ENCODE data around the gene OR9I1. TPM values are rescaled to one million over a fixed set of nuclear protein-coding genes. Genes with fewer than 3 reads are reported as not detected.

The OR9I1 gene
- total RNA-seq, 1 experiment from 2014 or later, result not detected

GRCh38 chr11:58133309-58134076 lies 8.2 kb upstream of the OR9I1 start:
- no peak for DNase-seq
- H4K20me1 ChIP-seq (ENCODE audit: insufficient read depth, low read depth, low read length), result no peaks in the 10 kb centered on the region

GRCh38 chr11:58127350-58127749 lies 2.0 kb upstream of the OR9I1 start:
- Histone ChIP-seq H2AFZ (ENCODE audit: low read length) (no peak overlapping the region), H4K20me1 (ENCODE audit: insufficient read depth, low read depth, low read length) (no peaks in the 10 kb centered on the region)

More at GRCh38 chr11:58133309-58134076, 8.2 kb upstream of the OR9I1 start:
- Histone ChIP-seq H3K4me3 (ENCODE audit: low read length) (no peak overlapping the region), H3K9me3 (ENCODE audit: low read length) (no peaks in the 10 kb centered on the region), H3K27me3 (ENCODE audit: low read length) (no peaks in the 10 kb centered on the region), H3K9me2 (replicated peaks; ENCODE audit: insufficient read depth, low read length) (no peaks in the 10 kb centered on the region), H3K4me1 (ENCODE audit: low read length) (no peaks in the 10 kb centered on the region), H3K9ac (ENCODE audit: low read length) (no peak overlapping the region), H3K27ac (ENCODE audit: low read length) (no peak overlapping the region), H3K36me3 (ENCODE audit: insufficient read depth, low read length) (no peaks in the 10 kb centered on the region), H3K4me2 (ENCODE audit: low read depth, low read length, poor library complexity, severe bottlenecking) (no peak overlapping the region), H2AFZ (ENCODE audit: low read length) (no peak overlapping the region), H3K79me2 (ENCODE audit: low read length) (no peaks in the 10 kb centered on the region)

GRCh38 chr11:58121096-58121495 lies 4.2 kb downstream of the OR9I1 start:
- H4K20me1 ChIP-seq (ENCODE audit: insufficient read depth, low read depth, low read length), result no peaks in the 10 kb centered on the region
- DNase-seq, result no peak
- H3K9me3 ChIP-seq (ENCODE audit: low read length), result no peaks in the 10 kb centered on the region
- H3K27me3 ChIP-seq (ENCODE audit: low read length), result no peaks in the 10 kb centered on the region
- no peak overlapping the region for H3K9ac ChIP-seq (ENCODE audit: low read length)
- H3K27ac ChIP-seq (ENCODE audit: low read length), result no peak overlapping the region
- no peak overlapping the region for H3K4me2 ChIP-seq (ENCODE audit: low read depth, low read length, poor library complexity, severe bottlenecking)
- no peaks in the 10 kb centered on the region for H3K9me2 ChIP-seq (replicated peaks; ENCODE audit: insufficient read depth, low read length)
- no peak overlapping the region for H2AFZ ChIP-seq (ENCODE audit: low read length)
- H3K4me1 ChIP-seq (ENCODE audit: low read length), result no peaks in the 10 kb centered on the region
- no peaks in the 10 kb centered on the region for H3K36me3 ChIP-seq (ENCODE audit: insufficient read depth, low read length)
- no peaks in the 10 kb centered on the region for H3K79me2 ChIP-seq (ENCODE audit: low read length)
- H3K4me3 ChIP-seq (ENCODE audit: low read length), result no peak overlapping the region

More at GRCh38 chr11:58127350-58127749, 2.0 kb upstream of the OR9I1 start:
- H3K9me3 ChIP-seq (ENCODE audit: low read length), result no peaks in the 10 kb centered on the region
- DNase-seq, result no peak
- H3K27ac ChIP-seq (ENCODE audit: low read length), result no peak overlapping the region
- 0 out of 2 replicates have a peak, but pooled peaks cover 3% of the 10 kb centered on the region for H3K27me3 ChIP-seq (ENCODE audit: low read length)
- H3K4me2 ChIP-seq (ENCODE audit: low read depth, low read length, poor library complexity, severe bottlenecking), result no peak overlapping the region
- no peaks in the 10 kb centered on the region for H3K4me1 ChIP-seq (ENCODE audit: low read length)
- no peaks in the 10 kb centered on the region for H3K9me2 ChIP-seq (replicated peaks; ENCODE audit: insufficient read depth, low read length)
- no peak overlapping the region for H3K4me3 ChIP-seq (ENCODE audit: low read length)
- H3K9ac ChIP-seq (ENCODE audit: low read length), result no peak overlapping the region
- no peaks in the 10 kb centered on the region for H3K79me2 ChIP-seq (ENCODE audit: low read length)
- no peaks in the 10 kb centered on the region for H3K36me3 ChIP-seq (ENCODE audit: insufficient read depth, low read length)

GRCh38 chr11:58097437-58097836 lies 27.9 kb downstream of the OR9I1 start:
- DNase-seq, result no peak
- no peak overlapping the region for H2AFZ ChIP-seq (ENCODE audit: low read length)
- no peaks in the 10 kb centered on the region for H3K4me1 ChIP-seq (ENCODE audit: low read length)
- H3K27ac ChIP-seq (ENCODE audit: low read length), result no peak overlapping the region
- no peak overlapping the region for H3K4me3 ChIP-seq (ENCODE audit: low read length)
- H3K27me3 ChIP-seq (ENCODE audit: low read length), result no peaks in the 10 kb centered on the region
- no peak overlapping the region for H3K4me2 ChIP-seq (ENCODE audit: low read depth, low read length, poor library complexity, severe bottlenecking)
- H3K9me3 ChIP-seq (ENCODE audit: low read length), result no peaks in the 10 kb centered on the region
- no peaks in the 10 kb centered on the region for H3K36me3 ChIP-seq (ENCODE audit: insufficient read depth, low read length)
- no peaks in the 10 kb centered on the region for H4K20me1 ChIP-seq (ENCODE audit: insufficient read depth, low read depth, low read length)
- no peaks in the 10 kb centered on the region for H3K9me2 ChIP-seq (replicated peaks; ENCODE audit: insufficient read depth, low read length)
- no peak overlapping the region for H3K9ac ChIP-seq (ENCODE audit: low read length)
- H3K79me2 ChIP-seq (ENCODE audit: low read length), result no peaks in the 10 kb centered on the region

- Histone ChIP-seq H3K4me3 (ENCODE audit: low read length) (no peak overlapping the region), H3K27me3 (ENCODE audit: low read length) (no peaks in the 10 kb centered on the region), H2AFZ (ENCODE audit: low read length) (no peak overlapping the region), H3K36me3 (ENCODE audit: insufficient read depth, low read length) (no peaks in the 10 kb centered on the region), H3K9me3 (ENCODE audit: low read length) (no peaks in the 10 kb centered on the region), H3K9me2 (replicated peaks; ENCODE audit: insufficient read depth, low read length) (no peaks in the 10 kb centered on the region), H3K79me2 (ENCODE audit: low read length) (no peaks in the 10 kb centered on the region), H3K4me2 (ENCODE audit: low read depth, low read length, poor library complexity, severe bottlenecking) (no peak overlapping the region), H3K9ac (ENCODE audit: low read length) (no peak overlapping the region), H3K4me1 (ENCODE audit: low read length) (no peaks in the 10 kb centered on the region), H4K20me1 (ENCODE audit: insufficient read depth, low read depth, low read length) (no peaks in the 10 kb centered on the region), H3K27ac (ENCODE audit: low read length) (no peak overlapping the region)
- no peak for DNase-seq
Measured at GRCh38 chr11:58086528-58086927, 38.8 kb downstream of the OR9I1 start.

GRCh38 chr11:58075781-58076180 lies 49.5 kb downstream of the OR9I1 start:
- H3K4me1 ChIP-seq (ENCODE audit: low read length), result no peaks in the 10 kb centered on the region
- no peaks in the 10 kb centered on the region for H3K9me3 ChIP-seq (ENCODE audit: low read length)
- no peaks in the 10 kb centered on the region for H3K36me3 ChIP-seq (ENCODE audit: insufficient read depth, low read length)
- no peaks in the 10 kb centered on the region for H3K9me2 ChIP-seq (replicated peaks; ENCODE audit: insufficient read depth, low read length)
- H3K27me3 ChIP-seq (ENCODE audit: low read length), result no peaks in the 10 kb centered on the region
- H4K20me1 ChIP-seq (ENCODE audit: insufficient read depth, low read depth, low read length), result no peaks in the 10 kb centered on the region
- no peak overlapping the region for H3K4me3 ChIP-seq (ENCODE audit: low read length)
- no peaks in the 10 kb centered on the region for H3K79me2 ChIP-seq (ENCODE audit: low read length)
- no peak overlapping the region for H2AFZ ChIP-seq (ENCODE audit: low read length)
- H3K9ac ChIP-seq (ENCODE audit: low read length), result no peak overlapping the region
- H3K4me2 ChIP-seq (ENCODE audit: low read depth, low read length, poor library complexity, severe bottlenecking), result no peak overlapping the region
- no peak overlapping the region for H3K27ac ChIP-seq (ENCODE audit: low read length)
- DNase-seq, result no peak

GRCh38 chr11:58070585-58070984 lies 54.7 kb downstream of the OR9I1 start:
- Histone ChIP-seq H3K27ac (ENCODE audit: low read length) (no peak overlapping the region), H3K79me2 (ENCODE audit: low read length) (no peaks in the 10 kb centered on the region), H4K20me1 (ENCODE audit: insufficient read depth, low read depth, low read length) (no peaks in the 10 kb centered on the region), H3K9ac (ENCODE audit: low read length) (no peak overlapping the region), H2AFZ (ENCODE audit: low read length) (no peak overlapping the region), H3K4me3 (ENCODE audit: low read length) (no peak overlapping the region), H3K27me3 (ENCODE audit: low read length) (no peaks in the 10 kb centered on the region), H3K9me2 (replicated peaks; ENCODE audit: insufficient read depth, low read length) (no peaks in the 10 kb centered on the region), H3K4me1 (ENCODE audit: low read length) (no peaks in the 10 kb centered on the region), H3K36me3 (ENCODE audit: insufficient read depth, low read length) (no peaks in the 10 kb centered on the region), H3K4me2 (ENCODE audit: low read depth, low read length, poor library complexity, severe bottlenecking) (no peak overlapping the region), H3K9me3 (ENCODE audit: low read length) (no peaks in the 10 kb centered on the region)
- DNase-seq, result no peak

GRCh38 chr11:58068655-58069054 lies 56.7 kb downstream of the OR9I1 start:
- no peaks in the 10 kb centered on the region for H3K9me3 ChIP-seq (ENCODE audit: low read length)
- no peaks in the 10 kb centered on the region for H3K9me2 ChIP-seq (replicated peaks; ENCODE audit: insufficient read depth, low read length)
- H3K27ac ChIP-seq (ENCODE audit: low read length), result no peak overlapping the region
- H3K36me3 ChIP-seq (ENCODE audit: insufficient read depth, low read length), result no peaks in the 10 kb centered on the region
- no peak overlapping the region for H3K4me3 ChIP-seq (ENCODE audit: low read length)
- no peaks in the 10 kb centered on the region for H4K20me1 ChIP-seq (ENCODE audit: insufficient read depth, low read depth, low read length)
- H3K4me2 ChIP-seq (ENCODE audit: low read depth, low read length, poor library complexity, severe bottlenecking), result no peak overlapping the region
- no peaks in the 10 kb centered on the region for H3K27me3 ChIP-seq (ENCODE audit: low read length)
- H3K9ac ChIP-seq (ENCODE audit: low read length), result no peak overlapping the region
- no peaks in the 10 kb centered on the region for H3K79me2 ChIP-seq (ENCODE audit: low read length)
- H2AFZ ChIP-seq (ENCODE audit: low read length), result no peak overlapping the region
- no peaks in the 10 kb centered on the region for H3K4me1 ChIP-seq (ENCODE audit: low read length)
- DNase-seq, result no peak

Data from Karpas-422 (cell line).